LNCaP clone FGC (cell line): ENCODE data around the gene SKAP1.
"Not testable (repeated sequence)": the region's sequence is repeated elsewhere in the genome, so short reads cannot be mapped to it uniquely, and the experiment has no call there.

ENCODE experiments used
- DNase-seq: peaks from one replicate; pipeline ENCODE4 v3.0.0-alpha.2; 2011; ENCODE audit warnings: low read depth
- H3K4me3 ChIP-seq: 2 replicates; pipeline ENCODE4 v1.5.1; 2011; ENCODE audit warnings: mild to moderate bottlenecking, low read depth, low read length, control low read depth
- TF ChIP-seq, protein P1 (sequence below): IDR thresholded peaks from 2 replicates; pipeline ENCODE4 v1.5.1; 2012; ENCODE audit warnings: mild to moderate bottlenecking; ENCODE audit not compliant: control insufficient read depth, insufficient read depth; ENCODE audit errors: extremely low read depth

Gene SKAP1

DNA sequence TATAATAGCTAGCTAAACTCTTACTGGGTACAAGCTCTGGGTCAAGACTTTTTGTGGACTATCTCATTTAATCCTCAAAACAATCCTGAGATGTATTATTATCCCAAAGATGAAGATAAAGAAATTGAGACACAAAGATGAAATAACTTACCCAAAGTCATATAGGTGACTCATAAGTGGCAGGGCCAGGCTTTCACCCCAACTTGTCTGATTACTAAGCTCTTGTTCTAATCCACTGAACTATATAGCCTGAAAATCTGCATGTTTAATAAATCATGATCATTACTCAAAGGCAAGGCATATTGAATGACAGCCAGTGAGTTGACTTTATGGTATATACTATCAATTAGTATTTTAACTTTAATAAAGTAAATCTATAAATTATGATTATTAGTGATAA is 77.4 kb downstream of the SKAP1 start:
- no peak overlapping the region for H3K4me3 ChIP-seq
- DNase-seq: no peak
- TF ChIP-seq, protein P1, sequence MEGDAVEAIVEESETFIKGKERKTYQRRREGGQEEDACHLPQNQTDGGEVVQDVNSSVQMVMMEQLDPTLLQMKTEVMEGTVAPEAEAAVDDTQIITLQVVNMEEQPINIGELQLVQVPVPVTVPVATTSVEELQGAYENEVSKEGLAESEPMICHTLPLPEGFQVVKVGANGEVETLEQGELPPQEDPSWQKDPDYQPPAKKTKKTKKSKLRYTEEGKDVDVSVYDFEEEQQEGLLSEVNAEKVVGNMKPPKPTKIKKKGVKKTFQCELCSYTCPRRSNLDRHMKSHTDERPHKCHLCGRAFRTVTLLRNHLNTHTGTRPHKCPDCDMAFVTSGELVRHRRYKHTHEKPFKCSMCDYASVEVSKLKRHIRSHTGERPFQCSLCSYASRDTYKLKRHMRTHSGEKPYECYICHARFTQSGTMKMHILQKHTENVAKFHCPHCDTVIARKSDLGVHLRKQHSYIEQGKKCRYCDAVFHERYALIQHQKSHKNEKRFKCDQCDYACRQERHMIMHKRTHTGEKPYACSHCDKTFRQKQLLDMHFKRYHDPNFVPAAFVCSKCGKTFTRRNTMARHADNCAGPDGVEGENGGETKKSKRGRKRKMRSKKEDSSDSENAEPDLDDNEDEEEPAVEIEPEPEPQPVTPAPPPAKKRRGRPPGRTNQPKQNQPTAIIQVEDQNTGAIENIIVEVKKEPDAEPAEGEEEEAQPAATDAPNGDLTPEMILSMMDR: no peak

DNA sequence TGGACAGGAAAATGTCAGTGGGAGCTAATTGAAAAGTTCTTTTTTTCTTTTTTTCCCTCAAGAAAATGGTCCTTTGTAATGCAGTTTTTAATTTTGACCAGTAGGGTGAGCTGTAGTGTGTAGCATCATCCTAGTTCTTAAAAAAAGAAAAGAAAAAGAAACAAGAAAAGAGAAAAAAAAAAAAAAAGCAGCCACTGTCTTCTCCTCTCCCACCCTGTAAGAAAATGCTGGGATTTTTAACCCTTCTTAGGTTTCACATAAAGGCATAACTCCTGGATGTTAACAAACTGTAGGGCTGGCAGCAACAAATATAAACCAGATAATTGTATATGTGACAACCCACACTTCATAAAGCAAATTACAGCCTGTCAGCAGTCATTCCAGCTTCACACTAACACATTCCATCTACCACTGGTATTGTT is 78.1 kb downstream of the SKAP1 start:
- no peak for DNase-seq
- TF ChIP-seq, protein P1: peak; percentile 61
- no peak overlapping the region for H3K4me3 ChIP-seq

DNA sequence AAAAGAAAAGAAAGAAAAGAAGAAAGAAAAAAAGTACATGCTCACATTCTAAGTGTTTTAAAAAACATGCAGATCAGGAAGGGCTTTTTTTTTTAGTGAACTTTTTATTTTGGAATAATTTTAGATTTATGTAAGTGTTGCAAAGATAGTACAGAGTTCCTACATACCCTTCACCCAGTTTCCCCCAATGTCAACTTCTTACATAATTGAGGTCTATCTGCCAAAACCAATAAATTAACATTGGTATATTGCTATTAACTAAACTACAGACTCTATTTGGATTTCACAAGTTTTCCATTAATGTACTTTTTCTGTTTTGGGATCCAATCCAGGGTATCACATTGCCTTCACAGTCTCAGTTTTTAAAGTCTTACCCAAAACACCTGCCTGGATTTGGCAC is 81.7 kb downstream of the SKAP1 start:
- TF ChIP-seq, protein P1: no peak
- DNase-seq: no peak
- no peak overlapping the region for H3K4me3 ChIP-seq

DNA sequence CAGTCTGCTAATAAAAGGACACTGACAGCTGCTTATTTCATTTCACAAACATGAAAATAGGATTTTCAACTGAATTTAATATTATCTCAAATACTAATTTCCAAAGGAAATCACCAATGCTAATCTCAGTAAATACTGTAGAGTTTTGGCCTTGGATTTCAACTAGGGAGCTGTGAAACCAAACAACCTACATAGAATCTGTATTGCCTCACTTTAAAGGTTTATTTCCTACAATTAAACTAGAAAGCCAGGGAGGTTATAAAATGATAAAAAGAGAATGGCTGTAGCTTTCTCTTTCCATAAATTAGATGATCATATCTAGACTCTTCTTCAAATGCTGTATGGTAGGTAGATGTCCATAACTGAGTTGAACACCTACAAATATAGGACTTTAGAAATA is 82.8 kb downstream of the SKAP1 start:
- no peak overlapping the region for H3K4me3 ChIP-seq
- no peak for DNase-seq
- TF ChIP-seq, protein P1: no peak

DNA sequence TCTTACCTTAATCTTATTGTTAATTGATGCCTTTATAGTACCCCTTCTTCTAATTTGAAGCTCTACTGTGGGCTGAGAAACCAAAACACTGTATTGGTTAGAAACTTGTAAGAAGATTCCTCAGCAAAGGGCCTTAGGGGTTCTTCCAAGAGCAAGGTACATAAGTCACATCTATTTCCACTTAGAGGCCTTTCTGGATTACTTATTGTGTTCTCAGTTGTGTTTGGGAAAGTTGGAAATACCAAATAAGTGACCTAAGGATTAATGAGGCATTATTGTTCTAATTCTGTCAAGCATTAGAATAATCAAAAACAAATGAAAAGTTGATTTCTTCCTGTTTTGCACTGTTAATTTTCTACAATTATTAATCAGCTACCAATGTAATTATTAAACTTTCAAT is 85.8 kb downstream of the SKAP1 start:
- H3K4me3 ChIP-seq: no peak overlapping the region
- TF ChIP-seq, protein P1: no peak
- no peak for DNase-seq

DNA sequence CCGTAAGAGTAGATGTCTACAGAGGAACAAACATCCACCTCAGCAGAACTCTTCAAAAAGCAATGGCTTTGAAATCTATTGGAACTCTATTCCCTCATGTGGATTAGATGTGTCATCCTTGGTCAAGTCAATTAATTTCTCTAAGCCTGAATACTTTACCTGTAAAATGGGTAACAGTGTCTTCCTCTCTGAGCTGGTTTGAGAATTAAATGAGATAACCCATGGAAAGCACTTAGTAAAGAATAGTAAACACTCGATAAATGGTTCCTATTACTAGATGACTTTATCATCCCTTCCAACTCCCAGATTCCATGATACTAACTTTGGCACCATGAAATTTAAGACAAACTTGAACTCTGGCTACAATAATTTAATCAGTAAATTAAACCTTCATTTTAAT is 89.1 kb downstream of the SKAP1 start:
- no peak overlapping the region for H3K4me3 ChIP-seq
- DNase-seq: no peak
- TF ChIP-seq, protein P1: no peak

DNA sequence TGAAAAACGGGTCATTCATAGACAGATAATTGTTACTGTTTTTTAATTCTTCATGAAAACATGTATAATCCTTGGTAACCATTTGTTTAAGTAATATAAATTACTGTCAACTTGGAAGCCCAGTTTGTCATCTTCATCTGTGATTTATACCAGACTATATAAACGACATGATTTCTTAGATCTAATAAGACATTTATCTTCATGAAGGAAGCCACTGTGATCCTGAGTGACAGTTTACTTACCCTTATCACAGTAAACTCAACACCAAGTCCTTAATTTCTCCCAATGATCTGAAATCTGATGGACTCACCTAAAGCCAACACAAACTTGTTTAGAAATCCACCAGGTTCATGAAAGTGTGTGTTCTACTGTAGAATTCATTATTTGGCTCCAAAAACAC is 91.3 kb downstream of the SKAP1 start:
- TF ChIP-seq, protein P1: no peak
- no peak for DNase-seq
- no peak overlapping the region for H3K4me3 ChIP-seq

DNA sequence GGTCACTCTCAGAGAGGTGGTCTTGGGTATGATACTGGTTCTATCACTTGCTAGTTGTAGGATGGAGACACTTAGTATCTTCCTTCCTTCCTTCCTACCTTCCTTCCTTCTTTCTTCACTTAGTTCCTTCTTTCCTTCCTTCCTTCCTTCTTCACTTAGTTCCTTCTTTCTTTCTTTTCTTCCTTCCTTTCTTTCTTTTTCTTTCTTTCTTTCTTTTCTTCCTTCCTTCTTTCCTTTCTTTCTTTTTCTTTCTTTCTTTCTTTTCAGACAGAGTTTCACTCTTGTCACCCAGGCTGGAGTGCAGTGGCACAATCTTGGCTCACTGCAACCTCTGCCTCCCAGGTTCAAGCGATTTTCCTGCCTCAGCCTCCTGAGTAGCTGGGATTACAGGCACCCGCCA is 92.1 kb downstream of the SKAP1 start:
- not testable (repeated sequence) for H3K4me3 ChIP-seq, DNase-seq
